SK-N-SH (cell line): ENCODE measurements around the gene CXCR5. TPM values are rescaled to one million over a fixed set of nuclear protein-coding genes. Genes with fewer than 3 reads are reported as not detected.

ENCODE experiments used
- CTCF ChIA-PET: fragments of 300-600, 350-600 bp; formaldehyde crosslinking; extraction: SDS; loops from one replicate; lab custom pipeline; 2021; lab: Yijun Ruan, JAX
- POLR2A ChIA-PET: fragments of 350-600 bp; sonication (Branson Sonifier 250); formaldehyde crosslinking; extraction: SDS; loops from one replicate; lab custom pipeline; 2020; ENCODE audit warnings: antibody characterized with exemption, inconsistent platforms; lab: Yijun Ruan, JAX
- DNase-seq: peaks from one replicate; pipeline ENCODE4 v3.0.0; 2012
- H2AFZ ChIP-seq: fragments of 200-600 bp; sonication (generic); 2 replicates; pipeline ENCODE4 v1.8.1; 2016; ENCODE audit warnings: antibody characterized with exemption, mild to moderate bottlenecking, low read depth
- H3F3A ChIP-seq: fragments of 200-600 bp; sonication (generic); replicated peaks from 2 replicates; pipeline ENCODE3; 2016; ENCODE audit warnings: antibody characterized with exemption, mild to moderate bottlenecking; ENCODE audit not compliant: insufficient read depth
- H3K27ac ChIP-seq, 2 experiments: fragments of 200-500 bp in 1 of 2; fragments of 200-600 bp in 1 of 2; sonication (Bioruptor generic) in 1 of 2; sonication (generic), shearing (Covaris generic) in 1 of 2; 2 replicates each; pipeline versions ENCODE4 v1.5.1 to v1.6.1; 2014 to 2016; ENCODE audit warnings: low read depth in 2 of 2, inconsistent platforms in 1 of 2, low read length in 1 of 2, mild to moderate bottlenecking in 1 of 2, mixed read lengths in 1 of 2
- H3K27me3 ChIP-seq: fragments of 200-600 bp; sonication (generic), shearing (Covaris generic); 2 replicates; pipeline ENCODE4 v1.6.1; 2016; ENCODE audit warnings: mixed run types; ENCODE audit not compliant: insufficient read depth
- H3K36me3 ChIP-seq, 2 experiments: fragments of 200-500 bp in 1 of 2; fragments of 200-600 bp in 1 of 2; sonication (Bioruptor generic) in 1 of 2; sonication (generic) in 1 of 2; replicated peaks in 1 of 2; 2 replicates each; pipeline versions ENCODE3 to v1.5.1; 2014 to 2016; ENCODE audit warnings: low read length in 1 of 2, mild to moderate bottlenecking in 1 of 2; ENCODE audit not compliant: insufficient read depth in 2 of 2, control insufficient read depth in 1 of 2
- H3K4me1 ChIP-seq, 2 experiments: fragments of 200-500 bp in 1 of 2; fragments of 200-600 bp in 1 of 2; sonication (Bioruptor generic) in 1 of 2; sonication (generic), shearing (Covaris generic) in 1 of 2; 2 replicates each; pipeline versions ENCODE4 v1.5.1 to v1.6.1; 2014 to 2016; ENCODE audit warnings: low read depth in 1 of 2, low read length in 1 of 2, mixed run types in 1 of 2; ENCODE audit not compliant: insufficient read depth in 2 of 2, control insufficient read depth in 1 of 2
- H3K4me2 ChIP-seq: fragments of 200-600 bp; sonication (generic), shearing (Covaris generic); 2 replicates; pipeline ENCODE4 v1.6.1; 2017; ENCODE audit warnings: mixed run types
- H3K4me3 ChIP-seq, 2 experiments: fragments of 200-500 bp in 1 of 2; fragments of 200-600 bp in 1 of 2; sonication (Bioruptor generic) in 1 of 2; sonication (generic), shearing (Covaris generic) in 1 of 2; 2 replicates each; pipeline versions ENCODE4 v1.5.1 to v1.8.1; 2014 to 2016; ENCODE audit warnings: low read depth in 2 of 2, inconsistent platforms in 1 of 2, low read length in 1 of 2, mild to moderate bottlenecking in 1 of 2, mixed read lengths in 1 of 2, moderate library complexity in 1 of 2
- H3K79me2 ChIP-seq: fragments of 200-600 bp; sonication (generic); 2 replicates; pipeline ENCODE4 v1.8.1; 2017; ENCODE audit warnings: mild to moderate bottlenecking; ENCODE audit not compliant: insufficient read depth
- H3K9ac ChIP-seq: fragments of 200-600 bp; sonication (generic); 2 replicates; pipeline ENCODE4 v1.6.1; 2017; ENCODE audit warnings: mixed run types
- H3K9me2 ChIP-seq: fragments of 200-600 bp; sonication (generic); 2 replicates; pipeline ENCODE4 v1.6.1; 2017; ENCODE audit warnings: mixed run types
- H3K9me3 ChIP-seq: fragments of 200-600 bp; sonication (generic); 2 replicates; pipeline ENCODE4 v1.6.1; 2017; ENCODE audit warnings: mixed run types, mild to moderate bottlenecking, moderate library complexity
- H4K20me1 ChIP-seq: fragments of 200-600 bp; sonication (generic); 2 replicates; pipeline ENCODE4 v1.6.1; 2017; ENCODE audit warnings: mild to moderate bottlenecking, mixed run types; ENCODE audit not compliant: insufficient read depth
- ELF1 ChIP-seq: IDR thresholded peaks from 2 replicates; pipeline ENCODE4 v1.4.0; 2012
- EP300 ChIP-seq, 2 experiments: IDR thresholded peaks; 2 replicates each; pipeline versions ENCODE4 v1.4.0 to v1.6.1; 2012; ENCODE audit warnings: borderline replicate concordance in 1 of 2, low read depth in 1 of 2, low read length in 1 of 2
- FOXJ3 ChIP-seq: sonication (generic); formaldehyde crosslinking; IDR thresholded peaks from 2 replicates; pipeline ENCODE4 v1.5.1; 2020; ENCODE audit warnings: mild to moderate bottlenecking, missing genetic modification reagents
- FOXM1 ChIP-seq: IDR thresholded peaks from 2 replicates; pipeline ENCODE4 v1.4.0; 2012; ENCODE audit warnings: low read depth, mild to moderate bottlenecking
- GABPA ChIP-seq: IDR thresholded peaks from 2 replicates; pipeline ENCODE4 v1.4.0; 2012; ENCODE audit warnings: low read depth, mild to moderate bottlenecking
- JUND ChIP-seq: IDR thresholded peaks from 2 replicates; pipeline ENCODE4 v1.4.0; 2012
- NFIC ChIP-seq: IDR thresholded peaks from 2 replicates; pipeline ENCODE4 v1.4.0; 2012; ENCODE audit warnings: borderline replicate concordance
- NRF1 ChIP-seq: IDR thresholded peaks from 2 replicates; pipeline ENCODE4 v1.6.1; 2012; ENCODE audit warnings: low read depth, mild to moderate bottlenecking, low read length
- POLR2AphosphoS5 ChIP-seq: IDR thresholded peaks from 2 replicates; pipeline ENCODE4 v1.6.1; 2012; ENCODE audit warnings: low read depth, low read length
- SIN3A ChIP-seq: IDR thresholded peaks from 2 replicates; pipeline ENCODE4 v1.6.1; 2012; ENCODE audit warnings: low read depth, mild to moderate bottlenecking, low read length, moderate library complexity, borderline replicate concordance
- SMC3 ChIP-seq: IDR thresholded peaks from 2 replicates; pipeline ENCODE4 v1.6.1; 2012; ENCODE audit warnings: low read depth, low read length, improper control_type of control experiment
- TCF12 ChIP-seq: IDR thresholded peaks from 2 replicates; pipeline ENCODE4 v1.4.0; 2012
- TEAD4 ChIP-seq: IDR thresholded peaks from 2 replicates; pipeline ENCODE4 v1.4.0; 2012; ENCODE audit warnings: mild to moderate bottlenecking, borderline replicate concordance; ENCODE audit not compliant: insufficient read depth
- YY1 ChIP-seq: IDR thresholded peaks from 2 replicates; pipeline ENCODE4 v1.4.0; 2012; ENCODE audit warnings: low read depth, mild to moderate bottlenecking
- WGBS: methylation state at CpG from one replicate; pipeline ENCODE4 v1.1.6; 2017; ENCODE audit warnings: low lambda C conversion rate; 5-methylcytosine and 5-hydroxymethylcytosine counted together
- polyA plus RNA-seq, 3 experiments: library from polyadenylated mRNA; depleted of rRNA; stranded (reverse); fragments of >200 nt; gene quantifications; 2 replicates each; pipeline ENCODE4 v1.2.3, GENCODE V29; 2012
- TF ChIP-seq, protein P1 (sequence below): IDR thresholded peaks from 2 replicates; pipeline ENCODE4 v1.4.0; 2012; ENCODE audit warnings: low read depth, borderline replicate concordance
- TF ChIP-seq, protein P2 (sequence below): IDR thresholded peaks from 2 replicates; pipeline ENCODE4 v1.6.1; 2012; ENCODE audit warnings: mild to moderate bottlenecking, low read depth, low read length, moderate library complexity
- TF ChIP-seq, protein P3 (sequence below): IDR thresholded peaks from 2 replicates; pipeline ENCODE4 v1.4.0; 2012; ENCODE audit warnings: low read depth
- TF ChIP-seq, protein P4 (sequence below): fragments of 200-600 bp; sonication (generic); IDR thresholded peaks from 2 replicates; pipeline ENCODE4 v1.6.1; 2017; ENCODE audit warnings: antibody characterized with exemption, mild to moderate bottlenecking, moderate library complexity
- TF ChIP-seq, protein P5 (sequence below): IDR thresholded peaks from 2 replicates; pipeline ENCODE4; 2012

CXCR5 gene
- polyA plus RNA-seq, 1 of the 3 experiments (the other 2 are of a cell fraction): 0.02 TPM

DNA sequence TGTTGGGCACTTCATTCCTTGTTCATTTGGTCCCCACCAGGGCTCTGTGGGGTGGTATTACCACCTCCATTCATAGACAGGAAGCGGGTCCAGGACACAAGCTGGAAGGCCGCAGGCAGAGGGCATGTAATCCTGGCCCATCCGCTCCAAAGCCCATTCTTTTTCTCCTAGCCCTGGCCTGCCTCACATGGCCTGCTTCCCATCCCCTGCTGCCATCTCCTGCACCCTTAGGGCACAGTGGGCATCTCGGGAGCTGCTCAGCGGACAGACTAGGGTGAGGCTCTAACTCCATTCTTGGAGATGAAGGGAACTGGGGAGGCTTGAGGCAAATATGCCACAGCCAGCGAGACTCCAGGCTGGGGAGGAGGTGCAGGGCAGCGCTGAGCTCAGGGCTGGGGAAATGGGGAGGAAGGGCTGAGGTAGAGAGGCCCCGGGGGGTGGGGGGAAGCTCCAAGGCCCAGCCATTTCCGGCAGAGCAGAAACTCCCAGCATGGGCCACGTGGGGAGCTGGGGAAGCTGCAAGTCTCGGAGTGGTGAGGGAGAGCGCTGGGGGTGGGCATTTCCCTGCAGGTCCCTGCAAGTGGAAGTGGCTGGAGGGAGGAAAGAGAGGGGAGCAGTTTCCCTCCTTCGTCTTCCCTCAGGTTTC is 56.4 kb downstream of the CXCR5 start:
- H3K9me3 ChIP-seq: no peaks in the 10 kb centered on the region
- H3K4me2 ChIP-seq: no peak overlapping the region
- TF ChIP-seq FOXJ3 (CRISPR knock-in tag) (no peak), NRF1 (no peak), TEAD4 (no peak)
- no peak overlapping the region for H3K9ac ChIP-seq
- H3K9me2 ChIP-seq: no peaks in the 10 kb centered on the region
- ChIA-PET CTCF (interaction anchor here (1.0 to 2.9 kb wide), 4 partner anchors 10 to 251 kb away, joined by 3 to 28 read pairs (median 4); no protein-coding TSS in a partner anchor), POLR2A (interaction anchor here (0.6 kb wide), 1 partner anchor 58 kb away, joined by 3 read pairs; the partner anchor contains the start of gene CENATAC)
- DNase-seq: peak; percentile 50
- 70% methylated on average over 12 of the region's 13 CpGs for WGBS
- no peak overlapping the region for H2AFZ ChIP-seq
- H3K36me3 ChIP-seq: no peaks in the 10 kb centered on the region
- no peaks in the 10 kb centered on the region for H4K20me1 ChIP-seq
- no peaks in the 10 kb centered on the region for H3K79me2 ChIP-seq
- H3K4me3 ChIP-seq: no peak overlapping the region
- H3F3A ChIP-seq: peaks cover 10% of the 10 kb centered on the region
- H3K27ac ChIP-seq: no peak overlapping the region
- no peaks in the 10 kb centered on the region for H3K27me3 ChIP-seq
- peaks cover 4 to 6% of the 10 kb centered on the region in 2 experiments; a peak in 2 of 4 replicates for H3K4me1 ChIP-seq

DNA sequence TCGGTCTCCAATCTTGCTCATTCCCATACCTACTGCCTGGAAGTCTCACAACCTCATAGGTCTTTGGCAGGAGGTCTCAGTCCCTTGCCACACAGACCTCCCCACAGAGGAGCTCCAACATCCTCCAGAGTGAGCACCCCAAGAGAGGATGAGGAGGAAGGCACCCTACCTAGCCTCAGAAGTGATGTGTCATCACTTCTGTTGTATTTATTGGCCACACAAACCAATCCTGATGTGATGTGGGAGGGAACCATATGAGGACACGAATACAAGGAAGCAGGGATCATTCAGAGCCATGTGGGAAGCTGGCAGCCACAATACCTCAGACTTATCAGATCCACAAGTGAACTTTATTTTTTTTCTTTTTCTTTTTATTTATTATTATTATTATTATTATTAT is 63.4 kb downstream of the CXCR5 start:
- CTCF ChIA-PET: interaction anchor here (0.9 to 6.2 kb wide), 4 partner anchors 10 to 257 kb away, joined by 3 to 46 read pairs (median 7); partner anchors contain the start of gene UPK2
- Histone ChIP-seq H3K9me2 (no peaks in the 10 kb centered on the region), H3K4me2 (no peak overlapping the region), H2AFZ (no peak overlapping the region), H3K79me2 (no peaks in the 10 kb centered on the region), H3K4me3 (no peak overlapping the region), H3K9ac (no peak overlapping the region), H3K36me3 (no peaks in the 10 kb centered on the region), H3K27ac (no peak overlapping the region), H3K9me3 (no peaks in the 10 kb centered on the region), H3F3A (no peaks in the 10 kb centered on the region), H3K4me1 (no peaks in the 10 kb centered on the region), H4K20me1 (no peaks in the 10 kb centered on the region), H3K27me3 (0 out of 2 replicates have a peak, but pooled peaks cover 11% of the 10 kb centered on the region)
- DNase-seq: no peak
- POLR2A ChIA-PET: no interaction called here
- WGBS: 17% methylated on average over 2 of the region's 2 CpGs
- TF ChIP-seq YY1: no peak
- TF ChIP-seq SIN3A: no peak
- TF ChIP-seq NFIC: no peak
- TF ChIP-seq EP300 (IDR thresholded peaks at IDR 0.05; ENCODE audit: borderline replicate concordance in 1 of 2, low read depth in 1 of 2, low read length in 1 of 2): no peak
- TF ChIP-seq JUND: no peak
- TF ChIP-seq, protein P1, sequence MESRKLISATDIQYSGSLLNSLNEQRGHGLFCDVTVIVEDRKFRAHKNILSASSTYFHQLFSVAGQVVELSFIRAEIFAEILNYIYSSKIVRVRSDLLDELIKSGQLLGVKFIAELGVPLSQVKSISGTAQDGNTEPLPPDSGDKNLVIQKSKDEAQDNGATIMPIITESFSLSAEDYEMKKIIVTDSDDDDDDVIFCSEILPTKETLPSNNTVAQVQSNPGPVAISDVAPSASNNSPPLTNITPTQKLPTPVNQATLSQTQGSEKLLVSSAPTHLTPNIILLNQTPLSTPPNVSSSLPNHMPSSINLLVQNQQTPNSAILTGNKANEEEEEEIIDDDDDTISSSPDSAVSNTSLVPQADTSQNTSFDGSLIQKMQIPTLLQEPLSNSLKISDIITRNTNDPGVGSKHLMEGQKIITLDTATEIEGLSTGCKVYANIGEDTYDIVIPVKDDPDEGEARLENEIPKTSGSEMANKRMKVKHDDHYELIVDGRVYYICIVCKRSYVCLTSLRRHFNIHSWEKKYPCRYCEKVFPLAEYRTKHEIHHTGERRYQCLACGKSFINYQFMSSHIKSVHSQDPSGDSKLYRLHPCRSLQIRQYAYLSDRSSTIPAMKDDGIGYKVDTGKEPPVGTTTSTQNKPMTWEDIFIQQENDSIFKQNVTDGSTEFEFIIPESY: no peak
- TF ChIP-seq, protein P2, sequence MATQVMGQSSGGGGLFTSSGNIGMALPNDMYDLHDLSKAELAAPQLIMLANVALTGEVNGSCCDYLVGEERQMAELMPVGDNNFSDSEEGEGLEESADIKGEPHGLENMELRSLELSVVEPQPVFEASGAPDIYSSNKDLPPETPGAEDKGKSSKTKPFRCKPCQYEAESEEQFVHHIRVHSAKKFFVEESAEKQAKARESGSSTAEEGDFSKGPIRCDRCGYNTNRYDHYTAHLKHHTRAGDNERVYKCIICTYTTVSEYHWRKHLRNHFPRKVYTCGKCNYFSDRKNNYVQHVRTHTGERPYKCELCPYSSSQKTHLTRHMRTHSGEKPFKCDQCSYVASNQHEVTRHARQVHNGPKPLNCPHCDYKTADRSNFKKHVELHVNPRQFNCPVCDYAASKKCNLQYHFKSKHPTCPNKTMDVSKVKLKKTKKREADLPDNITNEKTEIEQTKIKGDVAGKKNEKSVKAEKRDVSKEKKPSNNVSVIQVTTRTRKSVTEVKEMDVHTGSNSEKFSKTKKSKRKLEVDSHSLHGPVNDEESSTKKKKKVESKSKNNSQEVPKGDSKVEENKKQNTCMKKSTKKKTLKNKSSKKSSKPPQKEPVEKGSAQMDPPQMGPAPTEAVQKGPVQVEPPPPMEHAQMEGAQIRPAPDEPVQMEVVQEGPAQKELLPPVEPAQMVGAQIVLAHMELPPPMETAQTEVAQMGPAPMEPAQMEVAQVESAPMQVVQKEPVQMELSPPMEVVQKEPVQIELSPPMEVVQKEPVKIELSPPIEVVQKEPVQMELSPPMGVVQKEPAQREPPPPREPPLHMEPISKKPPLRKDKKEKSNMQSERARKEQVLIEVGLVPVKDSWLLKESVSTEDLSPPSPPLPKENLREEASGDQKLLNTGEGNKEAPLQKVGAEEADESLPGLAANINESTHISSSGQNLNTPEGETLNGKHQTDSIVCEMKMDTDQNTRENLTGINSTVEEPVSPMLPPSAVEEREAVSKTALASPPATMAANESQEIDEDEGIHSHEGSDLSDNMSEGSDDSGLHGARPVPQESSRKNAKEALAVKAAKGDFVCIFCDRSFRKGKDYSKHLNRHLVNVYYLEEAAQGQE: no peak
- TF ChIP-seq FOXM1: no peak
- TF ChIP-seq, protein P3, sequence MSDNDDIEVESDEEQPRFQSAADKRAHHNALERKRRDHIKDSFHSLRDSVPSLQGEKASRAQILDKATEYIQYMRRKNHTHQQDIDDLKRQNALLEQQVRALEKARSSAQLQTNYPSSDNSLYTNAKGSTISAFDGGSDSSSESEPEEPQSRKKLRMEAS: no peak
- TF ChIP-seq, protein P4, sequence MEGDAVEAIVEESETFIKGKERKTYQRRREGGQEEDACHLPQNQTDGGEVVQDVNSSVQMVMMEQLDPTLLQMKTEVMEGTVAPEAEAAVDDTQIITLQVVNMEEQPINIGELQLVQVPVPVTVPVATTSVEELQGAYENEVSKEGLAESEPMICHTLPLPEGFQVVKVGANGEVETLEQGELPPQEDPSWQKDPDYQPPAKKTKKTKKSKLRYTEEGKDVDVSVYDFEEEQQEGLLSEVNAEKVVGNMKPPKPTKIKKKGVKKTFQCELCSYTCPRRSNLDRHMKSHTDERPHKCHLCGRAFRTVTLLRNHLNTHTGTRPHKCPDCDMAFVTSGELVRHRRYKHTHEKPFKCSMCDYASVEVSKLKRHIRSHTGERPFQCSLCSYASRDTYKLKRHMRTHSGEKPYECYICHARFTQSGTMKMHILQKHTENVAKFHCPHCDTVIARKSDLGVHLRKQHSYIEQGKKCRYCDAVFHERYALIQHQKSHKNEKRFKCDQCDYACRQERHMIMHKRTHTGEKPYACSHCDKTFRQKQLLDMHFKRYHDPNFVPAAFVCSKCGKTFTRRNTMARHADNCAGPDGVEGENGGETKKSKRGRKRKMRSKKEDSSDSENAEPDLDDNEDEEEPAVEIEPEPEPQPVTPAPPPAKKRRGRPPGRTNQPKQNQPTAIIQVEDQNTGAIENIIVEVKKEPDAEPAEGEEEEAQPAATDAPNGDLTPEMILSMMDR: no peak
- no peak for TF ChIP-seq SMC3
- TF ChIP-seq TEAD4: no peak
- TF ChIP-seq, protein P5, sequence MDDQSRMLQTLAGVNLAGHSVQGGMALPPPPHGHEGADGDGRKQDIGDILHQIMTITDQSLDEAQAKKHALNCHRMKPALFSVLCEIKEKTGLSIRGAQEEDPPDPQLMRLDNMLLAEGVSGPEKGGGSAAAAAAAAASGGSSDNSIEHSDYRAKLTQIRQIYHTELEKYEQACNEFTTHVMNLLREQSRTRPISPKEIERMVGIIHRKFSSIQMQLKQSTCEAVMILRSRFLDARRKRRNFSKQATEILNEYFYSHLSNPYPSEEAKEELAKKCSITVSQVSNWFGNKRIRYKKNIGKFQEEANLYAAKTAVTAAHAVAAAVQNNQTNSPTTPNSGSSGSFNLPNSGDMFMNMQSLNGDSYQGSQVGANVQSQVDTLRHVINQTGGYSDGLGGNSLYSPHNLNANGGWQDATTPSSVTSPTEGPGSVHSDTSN: no peak
- TF ChIP-seq ELF1: no peak
- TF ChIP-seq POLR2AphosphoS5: no peak
- no peak for TF ChIP-seq TCF12
- no peak for TF ChIP-seq GABPA
